CD4-positive, alpha-beta T cell treated with Interleukin-17A for 1 hour (primary cell): ENCODE measurements around the gene TMEM176A.
"Not testable (repeated sequence)": the region's sequence is repeated elsewhere in the genome, so short reads cannot be mapped to it uniquely, and the experiment has no call there.

ENCODE experiments used
- DNase-seq: peaks from one replicate; pipeline ENCODE4 v3.0.0-alpha.2; 2020

TMEM176A gene, protein sequence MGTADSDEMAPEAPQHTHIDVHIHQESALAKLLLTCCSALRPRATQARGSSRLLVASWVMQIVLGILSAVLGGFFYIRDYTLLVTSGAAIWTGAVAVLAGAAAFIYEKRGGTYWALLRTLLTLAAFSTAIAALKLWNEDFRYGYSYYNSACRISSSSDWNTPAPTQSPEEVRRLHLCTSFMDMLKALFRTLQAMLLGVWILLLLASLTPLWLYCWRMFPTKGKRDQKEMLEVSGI

DNA sequence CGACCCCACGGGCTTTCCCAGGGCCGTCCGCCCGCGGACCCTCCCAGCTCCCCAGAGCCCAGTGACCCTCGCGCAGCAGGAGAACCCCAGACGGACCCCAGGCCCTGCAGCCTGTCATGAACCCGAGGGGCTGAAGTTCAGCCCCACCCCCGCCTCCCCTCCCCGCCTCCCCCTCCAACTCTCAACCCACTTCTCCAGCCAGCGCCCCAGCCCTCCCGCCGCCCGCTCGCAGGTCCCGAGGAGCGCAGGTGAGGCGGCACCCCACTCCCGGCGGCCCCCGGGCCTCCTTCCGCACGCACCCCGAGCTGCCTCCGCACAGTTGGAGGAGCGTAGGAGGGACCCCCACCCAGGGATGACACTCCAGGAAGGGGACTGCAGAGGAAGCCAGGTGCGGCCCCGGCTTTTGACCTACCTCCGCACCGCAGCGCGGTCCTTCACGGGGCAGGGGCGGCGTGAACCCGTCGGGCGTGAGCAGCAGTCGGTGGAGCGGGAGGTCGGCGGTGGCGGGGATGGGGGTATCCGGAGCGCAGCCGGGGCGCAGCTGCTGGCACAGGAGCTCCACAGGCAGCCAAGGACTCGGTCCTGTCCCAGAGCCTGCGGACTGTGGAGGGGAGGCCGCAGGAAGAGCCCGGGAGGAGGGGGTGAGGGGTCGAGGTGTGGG is at the start of gene TMEM176A:
Gene TMEM176A (plus strand): TSS at position 189 of the 661 bp plus-strand sequence. CDS start 782 bp downstream, outside the sequence.
- DNase-seq, result no peak

DNA sequence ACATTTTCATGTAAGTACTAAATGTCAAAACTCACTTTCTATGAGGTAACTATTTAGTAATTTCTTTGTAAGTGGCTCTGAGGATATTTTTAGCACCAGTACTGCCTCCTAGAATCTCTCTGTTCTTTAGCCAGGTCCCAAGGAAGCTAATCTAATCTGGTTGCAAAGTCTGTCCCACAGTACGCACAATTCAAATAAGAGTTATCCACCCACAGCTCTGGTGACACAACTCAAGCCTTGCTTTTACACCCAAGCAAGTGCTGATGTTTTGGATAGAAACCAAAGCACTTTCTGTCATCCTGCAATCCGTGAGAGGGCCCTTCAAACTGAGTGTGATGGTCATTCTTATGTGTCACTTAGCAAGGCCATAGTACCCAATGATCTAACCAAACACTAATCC is 48.9 kb upstream of the TMEM176A start:
- DNase-seq, result no peak

DNA sequence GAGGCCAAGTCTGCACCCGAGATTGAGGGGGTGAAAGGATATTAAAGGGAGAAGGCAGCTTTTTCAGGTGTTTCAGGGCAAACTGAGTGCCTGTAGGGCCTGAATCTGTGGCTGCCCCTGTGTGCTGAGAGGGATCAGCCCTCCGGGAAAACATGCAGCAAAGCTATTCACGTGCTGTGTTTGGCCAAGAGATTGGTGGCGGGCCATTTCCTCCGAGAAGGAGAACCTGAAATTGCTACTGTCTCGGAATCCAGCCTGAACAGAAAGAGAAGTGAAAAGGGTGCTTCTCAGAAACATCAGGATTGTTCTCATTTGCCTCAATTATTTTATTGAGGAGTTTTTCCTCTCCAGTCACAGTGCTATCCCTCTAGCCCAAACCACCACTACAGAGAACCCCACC is 47.3 kb upstream of the TMEM176A start:
- DNase-seq, result no peak

DNA sequence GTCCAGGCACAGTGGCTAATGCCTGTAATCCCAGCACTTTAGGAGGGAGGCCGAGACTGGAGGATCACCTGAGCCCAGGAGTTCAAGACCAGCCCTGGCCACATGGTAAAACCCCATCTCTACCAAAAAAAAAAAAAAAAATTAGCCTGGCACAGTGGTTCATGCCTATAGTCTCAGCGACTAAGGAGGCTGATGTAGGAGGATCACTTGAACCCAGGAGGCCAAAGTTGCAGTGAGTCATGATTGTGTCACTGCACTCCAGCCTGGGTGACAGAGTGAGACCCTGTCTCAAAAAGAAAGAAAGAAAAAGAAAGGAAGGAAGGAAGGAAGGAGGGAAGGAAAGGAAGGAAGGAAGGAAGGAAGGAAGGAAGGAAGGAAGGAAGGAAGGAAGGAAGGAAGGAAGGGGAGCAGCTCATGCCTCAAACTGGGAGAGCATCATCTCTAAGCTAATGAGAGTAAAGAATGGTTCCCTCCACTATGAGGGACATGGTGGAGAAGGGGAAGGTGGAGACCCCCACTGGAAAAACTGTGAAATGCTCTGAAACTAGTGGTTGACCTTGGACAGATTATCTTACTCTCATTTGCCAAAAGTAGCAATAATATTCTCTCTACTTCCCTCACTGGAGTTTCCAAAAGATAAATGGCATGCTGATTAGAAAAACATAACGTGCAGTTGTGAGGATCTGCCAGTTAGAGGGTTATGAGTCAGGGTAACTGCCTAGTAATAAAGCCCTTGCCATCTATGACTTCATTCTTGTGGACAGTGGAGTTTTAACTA is 46.6 kb upstream of the TMEM176A start:
- peak; percentile 62 for DNase-seq

DNA sequence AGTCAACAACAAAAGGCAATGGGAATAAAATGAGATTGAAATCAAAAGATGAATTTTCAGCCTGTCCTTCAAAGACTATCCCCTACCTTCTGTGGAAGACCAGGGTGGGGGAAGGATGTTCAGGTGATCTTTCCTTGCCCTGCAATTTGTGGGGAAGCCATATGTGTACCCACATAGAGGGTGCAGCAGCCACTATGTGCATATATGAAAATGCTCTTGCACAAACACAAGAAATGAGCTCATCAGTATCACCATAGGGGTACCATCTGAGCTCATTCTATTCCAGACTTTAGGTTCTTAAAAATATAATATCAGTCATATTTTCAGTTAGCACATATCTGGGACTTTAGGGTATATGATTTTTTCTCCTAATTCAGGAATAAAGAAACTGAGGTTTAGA is 45.6 kb upstream of the TMEM176A start:
- no peak for DNase-seq

DNA sequence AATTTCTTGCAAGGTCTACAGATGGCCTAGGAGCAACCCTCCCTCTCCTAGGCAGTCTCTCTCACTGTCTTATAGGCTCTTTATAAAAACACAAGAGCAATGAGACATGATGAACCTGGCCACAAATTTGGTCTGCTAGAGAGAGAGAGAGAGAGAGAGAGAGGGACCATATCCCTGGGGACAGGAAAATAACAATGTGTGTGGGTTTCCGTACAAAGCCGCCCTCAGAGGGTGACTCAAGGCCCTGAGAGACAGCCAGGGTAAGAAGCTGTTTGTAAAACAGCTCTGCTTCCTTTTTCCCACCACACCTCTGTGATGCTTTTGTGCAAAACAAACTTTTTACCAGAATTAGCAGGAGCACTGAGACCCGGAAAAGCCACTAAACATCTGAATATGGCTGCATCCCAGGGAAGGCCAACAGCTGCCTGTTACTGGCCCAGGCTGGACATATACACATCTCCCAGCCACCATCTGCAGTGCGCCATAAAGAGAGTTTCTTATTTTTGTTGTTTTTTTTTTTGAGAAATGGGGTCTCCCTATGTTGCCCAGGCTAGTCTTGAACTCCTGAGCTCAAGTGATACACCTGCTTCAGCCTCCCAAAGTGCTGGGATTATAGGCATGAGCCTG is 45.0 kb upstream of the TMEM176A start:
- peak; percentile 88 for DNase-seq

DNA sequence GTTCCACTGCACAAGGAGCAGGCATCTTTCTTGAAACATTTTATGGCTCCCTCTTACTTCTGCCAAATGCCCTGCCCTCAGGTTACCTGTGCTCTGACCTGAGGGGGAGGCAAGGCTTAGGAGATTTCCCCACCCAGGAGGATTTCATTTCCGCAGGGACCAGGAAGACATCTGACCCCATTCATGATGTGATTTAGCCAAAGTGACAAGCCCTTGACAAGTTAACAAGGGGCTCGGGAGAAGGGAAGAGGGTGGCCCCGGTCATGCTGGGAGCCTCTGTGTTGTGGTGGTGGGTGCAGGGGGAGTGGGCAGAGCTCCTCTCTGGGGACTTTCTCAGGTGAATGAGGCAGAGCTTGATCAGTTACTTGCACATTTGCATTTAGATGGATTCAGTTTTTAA is 44.4 kb upstream of the TMEM176A start:
- no peak for DNase-seq

DNA sequence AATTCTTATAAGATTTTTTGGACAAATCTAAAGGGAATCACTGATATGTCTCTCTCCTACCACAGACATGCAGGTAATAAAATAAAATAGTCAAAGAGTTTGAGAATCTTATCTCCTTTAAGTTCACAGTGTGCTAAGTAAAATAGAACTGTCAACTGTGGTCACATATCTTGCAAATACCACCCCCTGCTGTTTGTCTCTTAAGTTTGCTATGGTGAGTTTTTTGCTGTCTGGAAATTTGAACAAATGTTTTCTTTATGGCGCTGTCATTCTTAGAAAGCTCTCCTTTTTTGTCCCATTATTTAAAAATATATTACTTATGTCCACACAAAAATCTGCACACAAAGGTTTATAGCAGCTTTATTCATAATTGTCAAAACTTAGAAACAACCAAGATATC is 43.7 kb upstream of the TMEM176A start:
- peak; percentile 81 for DNase-seq

DNA sequence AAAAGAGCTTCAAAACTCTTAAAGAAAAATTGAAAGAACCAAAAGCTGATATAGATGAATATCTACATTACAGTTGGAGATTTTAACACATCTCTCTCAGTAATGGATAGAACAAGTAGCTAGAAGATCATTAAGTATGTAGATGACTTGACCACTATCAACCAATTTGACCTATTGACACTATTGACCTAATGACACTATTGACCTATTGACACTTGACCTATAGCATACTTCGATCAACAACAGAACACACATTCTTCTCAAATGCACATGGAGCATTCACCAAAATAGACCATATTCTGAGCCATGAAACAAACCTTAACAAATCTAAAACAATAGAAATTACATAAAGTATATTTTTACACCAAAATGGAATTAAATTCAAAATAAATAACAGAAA is 41.1 kb upstream of the TMEM176A start:
- DNase-seq, result no peak

DNA sequence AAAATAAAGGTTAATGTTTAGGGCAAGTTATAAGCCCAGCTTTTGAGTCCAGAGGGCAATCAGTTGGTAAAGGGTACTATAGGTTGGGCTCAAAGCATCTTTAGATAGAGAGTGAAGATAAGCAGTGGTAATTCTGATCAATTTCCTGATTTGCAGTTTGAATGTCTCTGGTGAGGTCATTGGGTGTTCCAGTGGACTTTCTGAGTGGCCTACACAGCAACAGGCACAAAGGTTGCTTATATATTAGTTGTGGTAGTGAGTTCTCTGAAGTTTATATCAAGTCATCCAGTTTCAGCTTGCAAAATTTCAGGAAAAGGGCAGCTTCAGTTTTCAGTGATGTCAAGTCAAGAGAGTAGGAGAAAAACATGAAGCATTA is 34.2 kb upstream of the TMEM176A start:
- no peak for DNase-seq

DNA sequence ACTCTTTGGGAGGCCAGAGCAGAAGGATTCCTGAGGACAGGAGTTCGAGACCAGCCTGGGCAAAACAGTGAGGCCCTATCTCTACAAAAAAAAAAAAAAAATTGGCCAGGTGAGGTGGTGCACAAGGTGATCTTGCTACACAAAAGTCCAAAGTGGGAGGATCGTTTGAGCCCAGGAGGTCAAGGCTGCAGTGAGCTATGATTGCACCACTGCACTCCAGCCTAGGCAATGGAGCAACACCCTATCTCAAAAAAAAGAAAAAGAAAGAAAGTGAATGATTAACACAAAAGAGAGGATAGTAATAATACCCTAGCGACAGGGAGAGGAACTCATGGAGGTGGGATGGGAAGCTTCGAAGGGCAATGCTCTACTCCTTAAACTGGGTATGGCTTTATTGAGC is 30.8 kb upstream of the TMEM176A start:
- DNase-seq, result no peak

DNA sequence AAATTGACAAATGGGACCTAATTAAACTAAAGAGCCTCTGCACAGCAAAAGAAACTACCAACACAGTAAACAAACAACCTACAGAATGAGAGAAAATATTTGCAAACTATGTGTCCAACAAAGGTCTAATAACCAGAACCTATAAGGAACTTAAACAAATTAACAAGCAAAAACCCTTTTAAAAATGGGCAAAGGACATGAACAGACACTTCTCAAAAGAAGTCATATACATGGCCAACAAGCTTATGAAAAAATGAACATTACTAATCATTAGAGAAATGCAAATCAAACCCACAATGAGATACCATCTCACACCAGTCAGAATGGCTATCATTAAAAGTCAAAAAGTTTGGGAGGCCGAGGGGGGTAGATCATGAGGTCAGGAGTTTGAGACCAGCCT is 26.4 kb upstream of the TMEM176A start:
- not testable (repeated sequence) for DNase-seq

DNA sequence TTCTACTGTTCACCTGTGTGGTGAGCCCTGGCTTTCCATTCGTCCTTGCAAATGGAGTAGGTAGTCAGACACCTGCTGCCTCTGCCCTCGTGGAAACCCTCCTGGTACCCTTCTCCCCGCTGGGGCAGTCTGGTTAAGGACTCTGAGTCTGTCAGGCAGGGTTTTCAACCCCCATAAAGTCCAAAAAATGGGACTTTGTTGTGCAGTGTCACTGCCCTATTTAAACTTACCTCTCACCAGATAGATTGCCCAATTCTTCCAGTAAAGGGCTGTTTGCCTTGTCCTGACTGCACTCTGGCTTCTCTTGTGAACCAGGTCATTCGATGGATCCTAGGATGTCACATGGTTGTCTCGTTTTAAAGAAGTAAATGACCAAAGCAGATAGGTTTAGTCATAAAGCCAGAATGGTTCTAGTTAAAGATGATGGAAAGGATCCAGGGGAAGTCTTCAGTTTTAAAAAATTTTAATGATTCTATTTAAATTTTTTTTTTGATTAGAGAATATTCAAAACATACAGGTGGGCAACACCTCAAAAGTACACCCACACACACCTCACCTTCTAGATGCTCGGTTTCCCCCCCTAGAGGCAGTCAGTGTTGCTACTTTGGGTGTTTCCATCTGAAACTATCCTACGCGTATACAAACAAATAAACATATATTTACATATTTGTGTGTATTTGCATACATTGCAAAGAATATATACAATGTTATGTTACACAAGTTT is 22.4 kb upstream of the TMEM176A start:
- no peak for DNase-seq

DNA sequence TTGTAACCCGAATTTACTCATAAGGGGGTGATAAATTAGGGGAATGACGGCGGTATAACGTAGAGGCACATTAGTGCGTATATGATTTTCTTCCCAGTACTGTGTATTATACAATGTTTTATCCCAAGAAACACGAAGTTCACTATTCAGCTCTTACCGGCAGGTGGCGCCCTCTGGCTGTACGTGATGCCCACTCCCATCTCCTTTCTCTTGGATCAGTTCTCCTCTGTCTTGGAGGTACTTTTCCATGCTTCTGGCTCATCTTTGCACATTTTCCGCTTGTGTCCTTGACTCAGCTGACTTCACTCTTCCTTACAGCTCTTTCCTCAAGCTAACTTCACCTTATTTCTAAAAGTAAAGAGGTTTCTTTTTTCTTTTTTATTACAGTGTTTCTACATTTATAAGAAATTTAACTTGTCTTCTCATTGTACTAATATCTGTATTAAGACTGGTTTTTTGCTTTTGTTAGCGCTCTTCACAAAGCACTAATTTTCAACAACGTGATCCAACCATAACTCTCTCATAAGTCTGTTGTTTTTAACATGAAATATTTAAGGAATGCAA is 21.7 kb upstream of the TMEM176A start:
- peak; percentile 74 for DNase-seq

DNA sequence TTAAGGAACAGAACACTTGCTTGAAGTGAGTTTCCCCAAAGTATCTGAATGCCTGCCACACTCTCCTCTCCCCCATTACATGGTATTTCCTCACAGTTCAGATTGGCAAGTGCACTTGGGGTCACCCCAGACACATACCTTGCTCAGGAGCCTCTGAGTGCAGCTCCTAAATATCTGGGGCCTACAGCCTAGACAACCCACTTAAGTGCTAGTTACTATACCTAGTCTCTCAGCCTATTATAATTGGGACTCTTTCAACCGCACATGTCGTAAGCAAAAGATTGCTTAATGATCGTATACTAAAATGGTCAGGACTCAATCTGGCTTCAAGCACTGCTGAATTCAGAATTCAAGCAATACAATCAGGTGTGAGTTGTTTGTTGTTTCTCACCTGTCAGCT is 20.3 kb upstream of the TMEM176A start:
- DNase-seq, result no peak

DNA sequence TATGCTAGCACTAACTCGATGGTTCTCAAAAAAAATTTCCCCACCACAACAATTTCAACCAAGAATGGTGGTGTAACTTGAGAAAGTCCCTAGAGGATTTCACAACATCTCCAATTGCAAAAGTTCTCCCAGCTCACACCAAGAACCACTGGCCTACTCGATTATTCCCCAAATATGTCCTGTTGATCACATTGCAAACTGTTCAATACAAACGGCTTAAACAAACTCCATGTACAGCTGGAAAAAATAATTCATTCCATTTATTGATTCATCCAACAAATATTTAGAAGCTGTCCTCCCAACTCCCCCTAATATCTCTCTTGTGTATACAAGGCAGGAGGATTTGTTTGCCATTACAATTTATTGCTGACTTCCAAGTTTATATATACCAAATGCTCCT is 19.5 kb upstream of the TMEM176A start:
- DNase-seq, result peak; percentile 13

DNA sequence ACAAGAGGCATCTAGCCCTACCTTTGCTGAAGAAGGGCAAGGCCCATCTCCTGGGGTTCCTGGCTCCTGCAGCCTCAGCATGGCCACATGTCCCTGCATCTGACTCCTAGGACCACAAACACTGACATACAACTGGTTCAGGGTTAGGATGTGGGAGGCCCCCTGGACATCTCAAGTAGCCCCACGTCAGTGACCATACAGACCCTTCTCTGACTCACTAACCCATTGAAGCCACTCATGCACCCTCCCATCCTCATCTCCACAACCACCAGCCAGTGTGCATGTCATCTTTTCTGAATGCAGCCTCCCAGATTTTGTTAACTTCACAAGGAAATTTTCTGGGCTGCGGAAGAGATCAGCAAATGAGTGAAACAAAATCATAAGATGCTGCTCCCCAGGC is 18.6 kb upstream of the TMEM176A start:
- DNase-seq, result no peak

DNA sequence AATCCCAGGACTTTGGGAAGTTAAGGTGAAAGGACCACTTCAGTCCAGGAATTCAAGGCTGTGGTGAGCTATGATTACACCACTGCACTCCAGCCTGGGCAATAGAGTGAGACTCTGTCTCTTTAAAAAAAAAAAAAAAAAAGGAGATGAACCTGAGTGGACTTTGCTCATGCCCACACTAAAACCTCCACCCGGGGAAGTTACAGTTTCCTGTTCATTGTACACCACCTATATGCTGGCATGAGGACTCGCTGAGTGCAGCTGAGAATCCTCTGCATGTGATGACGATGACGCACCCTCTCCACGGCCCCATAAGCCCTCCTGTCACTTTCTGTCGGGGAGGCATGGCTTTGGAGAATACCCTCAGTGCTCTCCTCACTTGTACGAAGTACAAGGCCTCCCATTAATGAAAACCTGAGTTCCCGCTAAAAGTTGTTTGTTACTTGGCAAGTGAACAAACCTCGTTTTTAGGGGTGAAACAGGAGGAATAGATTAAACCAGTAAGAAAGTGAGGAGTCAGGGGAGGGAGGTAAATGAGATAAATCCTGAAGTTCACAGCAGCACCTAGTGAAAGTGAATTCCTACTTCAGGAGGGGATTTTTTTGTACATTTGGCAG is 16.3 kb upstream of the TMEM176A start:
- no peak for DNase-seq

DNA sequence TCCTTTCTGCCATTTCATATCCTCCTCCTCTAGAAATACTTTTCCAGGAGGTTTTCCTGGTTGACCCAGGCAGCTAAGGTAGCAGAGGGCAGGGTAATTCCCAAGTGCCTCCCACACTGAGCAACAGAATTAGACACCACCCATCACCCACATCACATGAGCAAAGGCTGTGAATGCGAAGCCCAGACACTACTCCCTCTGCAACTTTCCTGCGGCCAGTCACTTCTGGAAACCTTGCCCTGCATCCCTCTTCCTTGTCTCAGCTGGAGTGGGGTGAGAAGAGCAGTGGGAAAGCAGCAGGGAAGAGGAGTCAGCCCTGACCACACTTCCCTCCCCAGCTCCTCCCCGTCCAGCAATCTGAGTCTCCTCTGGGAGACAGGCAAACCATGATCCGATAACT is 15.6 kb upstream of the TMEM176A start:
- DNase-seq, result no peak

DNA sequence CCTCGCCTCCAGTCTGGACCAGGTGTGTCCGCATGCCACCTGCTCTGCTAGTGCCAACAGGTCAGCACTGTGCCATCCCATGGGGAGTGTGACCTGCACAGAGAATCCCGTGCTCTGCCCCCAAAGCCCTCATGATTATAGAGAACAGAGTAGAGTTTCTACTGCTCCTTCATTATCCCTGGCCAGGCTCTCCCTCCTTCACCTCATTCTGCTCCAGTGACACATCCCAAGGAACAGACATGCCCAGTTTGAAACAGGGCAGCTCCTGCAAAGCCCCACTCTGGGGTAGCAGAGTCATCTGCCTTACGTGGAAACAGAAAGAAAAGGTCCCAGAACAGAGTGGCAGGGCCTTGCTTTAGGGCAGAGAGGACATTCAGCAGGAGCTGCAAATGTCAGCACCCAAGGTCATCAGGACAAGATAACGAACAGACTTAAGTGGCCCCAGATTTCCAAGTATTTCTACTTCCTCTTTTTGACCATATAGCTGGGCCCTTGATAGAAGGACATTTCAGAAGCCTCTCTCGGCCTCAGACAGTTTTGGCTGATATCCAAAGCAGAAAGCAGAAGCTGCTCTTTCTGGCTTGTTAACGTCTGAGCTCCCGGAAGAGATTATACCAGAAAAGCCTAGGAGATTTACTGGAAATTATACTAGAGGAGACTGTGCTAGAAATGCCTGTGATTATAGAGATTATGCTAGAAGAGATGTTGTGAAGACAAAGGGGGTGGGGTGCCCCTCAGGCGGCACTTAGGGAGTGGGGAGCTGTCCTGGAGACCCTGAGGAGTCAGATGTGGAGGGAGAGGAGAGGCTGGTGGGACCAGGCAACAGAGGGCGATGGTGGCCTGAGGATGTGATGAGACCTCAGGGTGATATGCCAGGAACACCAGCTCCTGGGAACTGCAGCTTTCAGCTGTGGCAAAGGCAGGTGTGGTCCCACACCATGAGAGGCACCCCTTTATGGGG is 13.0 kb upstream of the TMEM176A start:
- DNase-seq, result peak; percentile 19
